Measurements from ENCODE around the gene ADSS1. TPM values are rescaled to one million over a fixed set of nuclear protein-coding genes. Genes with fewer than 3 reads are reported as not detected.
A peak's percentile ranks its signal among the peaks of the same experiment; 100 is the strongest.

The ADSS1 gene
- total RNA-seq, 1 donor: 4.3 TPM

- H3K79me2 ChIP-seq (ENCODE audit: insufficient read depth, low read length): peaks cover 12% of the 10 kb centered on the region
- no peak overlapping the region for H2AFZ ChIP-seq (ENCODE audit: low read length)
- no peak overlapping the region for H3K4me2 ChIP-seq (ENCODE audit: insufficient read depth, low read length)
- DNase-seq (ENCODE audit: insufficient read length, low spot score, missing footprints): no peak
- H3K27ac ChIP-seq (ENCODE audit: low read depth, low read length): no peak overlapping the region
- no peaks in the 10 kb centered on the region for H3K9me3 ChIP-seq (ENCODE audit: low read depth, low read length)
- no peak overlapping the region for H3K4me3 ChIP-seq (ENCODE audit: insufficient read depth, low read length)
- peaks cover 29% of the 10 kb centered on the region for H3K4me1 ChIP-seq (ENCODE audit: insufficient read depth, low read length)
- peaks cover 3% of the 10 kb centered on the region for H4K20me1 ChIP-seq (ENCODE audit: insufficient read depth, low read length)
- H3K27me3 ChIP-seq (ENCODE audit: insufficient read depth, low read length): no peaks in the 10 kb centered on the region
- no peaks in the 10 kb centered on the region for H3K36me3 ChIP-seq (ENCODE audit: insufficient read depth, low read length)
- no peak for TF ChIP-seq CTCF (IDR thresholded peaks at IDR 0.05; ENCODE audit: extremely low read depth, low read depth, low read length)
These were observed 38.6 kb upstream of the ADSS1 start for GRCh38 chr14:104685216-104685997.

DNA sequence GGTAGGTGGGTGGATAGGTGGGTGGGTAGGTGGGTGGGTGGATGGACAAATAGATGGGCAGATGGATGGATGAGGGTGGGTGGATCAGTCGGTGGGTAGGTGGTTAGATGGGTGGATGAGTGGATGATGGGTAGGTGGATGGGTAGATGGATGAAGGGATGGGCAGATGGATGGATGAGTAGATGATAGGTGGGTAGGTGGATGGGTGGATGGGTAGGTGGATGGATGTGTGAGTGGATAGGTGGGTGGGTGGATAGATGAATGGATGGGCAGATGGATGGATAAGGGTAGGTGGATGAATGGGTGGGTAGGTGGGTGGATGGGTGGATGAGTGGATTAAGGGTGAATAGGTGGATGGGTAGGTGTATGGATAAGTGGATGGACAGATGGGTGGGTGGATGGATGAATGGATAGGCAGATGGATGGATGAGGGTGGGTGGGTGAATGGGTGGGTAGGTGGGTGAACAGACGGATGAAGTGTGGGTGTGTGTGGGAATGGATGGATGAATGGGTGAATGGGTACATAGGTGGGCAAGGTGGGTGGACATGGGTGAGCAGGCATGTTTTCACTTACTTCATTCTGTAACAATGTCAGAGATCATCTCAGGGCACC lies 37.9 kb upstream of the ADSS1 start:
- H3K27ac ChIP-seq (ENCODE audit: low read depth, low read length): no peak overlapping the region
- no peaks in the 10 kb centered on the region for H3K36me3 ChIP-seq (ENCODE audit: insufficient read depth, low read length)
- H3K4me3 ChIP-seq (ENCODE audit: insufficient read depth, low read length): no peak overlapping the region
- DNase-seq (ENCODE audit: insufficient read length, low spot score, missing footprints): peak; percentile 37
- H4K20me1 ChIP-seq (ENCODE audit: insufficient read depth, low read length): peaks cover 10% of the 10 kb centered on the region
- peaks cover 27% of the 10 kb centered on the region for H3K4me1 ChIP-seq (ENCODE audit: insufficient read depth, low read length)
- no peak overlapping the region for H3K4me2 ChIP-seq (ENCODE audit: insufficient read depth, low read length)
- no peaks in the 10 kb centered on the region for H3K9me3 ChIP-seq (ENCODE audit: low read depth, low read length)
- H3K27me3 ChIP-seq (ENCODE audit: insufficient read depth, low read length): no peaks in the 10 kb centered on the region
- no peak overlapping the region for H2AFZ ChIP-seq (ENCODE audit: low read length)
- no peak for TF ChIP-seq CTCF (IDR thresholded peaks at IDR 0.05; ENCODE audit: extremely low read depth, low read depth, low read length)
- H3K79me2 ChIP-seq (ENCODE audit: insufficient read depth, low read length): peaks cover 19% of the 10 kb centered on the region

GRCh38 chr14:104686624-104687517 lies 37.2 kb upstream of the ADSS1 start:
- Histone ChIP-seq H3K36me3 (ENCODE audit: insufficient read depth, low read length) (no peaks in the 10 kb centered on the region), H2AFZ (ENCODE audit: low read length) (no peak overlapping the region), H4K20me1 (ENCODE audit: insufficient read depth, low read length) (peaks cover 17% of the 10 kb centered on the region), H3K4me2 (ENCODE audit: insufficient read depth, low read length) (no peak overlapping the region), H3K27ac (ENCODE audit: low read depth, low read length) (no peak overlapping the region), H3K9me3 (ENCODE audit: low read depth, low read length) (no peaks in the 10 kb centered on the region), H3K4me3 (ENCODE audit: insufficient read depth, low read length) (no peak overlapping the region), H3K4me1 (ENCODE audit: insufficient read depth, low read length) (peaks cover 24% of the 10 kb centered on the region), H3K27me3 (ENCODE audit: insufficient read depth, low read length) (no peaks in the 10 kb centered on the region), H3K79me2 (ENCODE audit: insufficient read depth, low read length) (peaks cover 27% of the 10 kb centered on the region)
- no peak for TF ChIP-seq CTCF (IDR thresholded peaks at IDR 0.05; ENCODE audit: extremely low read depth, low read depth, low read length)
- DNase-seq (ENCODE audit: insufficient read length, low spot score, missing footprints): peak; percentile 70
